GM12878 (cell line): ENCODE measurements around the gene PTK7.

Experiments
- CBFB ChIP-seq: IDR thresholded peaks from 2 replicates; pipeline ENCODE4 v1.6.1; 2016; ENCODE audit warnings: antibody characterized with exemption, low read depth
- CHD1 ChIP-seq: IDR thresholded peaks from 2 replicates; pipeline ENCODE4 v1.6.1; 2012; ENCODE audit warnings: low read depth, low read length, improper control_type of control experiment
- EZH2 ChIP-seq: IDR thresholded peaks from 2 replicates; pipeline ENCODE4 v1.6.1; 2012; ENCODE audit warnings: low read depth, mild to moderate bottlenecking, control low read depth, inconsistent platforms, low read length, borderline replicate concordance; ENCODE audit not compliant: control insufficient read depth
- FOXM1 ChIP-seq: IDR thresholded peaks from 2 replicates; pipeline ENCODE4 v1.6.1; 2012; ENCODE audit warnings: low read depth, mild to moderate bottlenecking, inconsistent platforms, low read length, moderate library complexity
- NR2C1 ChIP-seq: fragments of 450-650 bp; IDR thresholded peaks from 2 replicates; pipeline ENCODE4 v1.6.1; 2017; ENCODE audit warnings: antibody characterized with exemption, mild to moderate bottlenecking, moderate library complexity
- POLR2AphosphoS5 ChIP-seq: IDR thresholded peaks from 2 replicates; pipeline ENCODE4 v1.6.1; 2011; ENCODE audit warnings: mild to moderate bottlenecking, low read length, inconsistent platforms
- TCF7 ChIP-seq: IDR thresholded peaks from 2 replicates; pipeline ENCODE4 v1.6.1; 2014; ENCODE audit warnings: antibody characterized with exemption, borderline replicate concordance
- TF ChIP-seq, protein P1 (sequence below), 3 experiments: IDR thresholded peaks in 2 of 3; conservative IDR thresholded peaks in 1 of 3; 2 replicates each; pipeline ENCODE4 v1.5.1; 2011; ENCODE audit warnings: low read depth in 3 of 3, low read length in 3 of 3, mild to moderate bottlenecking in 3 of 3, control low read depth in 2 of 3, moderate library complexity in 2 of 3, inconsistent platforms in 1 of 3, mixed read lengths in 1 of 3; ENCODE audit not compliant: control insufficient read depth in 2 of 3, insufficient read depth in 1 of 3; ENCODE audit errors: extremely low read depth in 1 of 3

DNA sequence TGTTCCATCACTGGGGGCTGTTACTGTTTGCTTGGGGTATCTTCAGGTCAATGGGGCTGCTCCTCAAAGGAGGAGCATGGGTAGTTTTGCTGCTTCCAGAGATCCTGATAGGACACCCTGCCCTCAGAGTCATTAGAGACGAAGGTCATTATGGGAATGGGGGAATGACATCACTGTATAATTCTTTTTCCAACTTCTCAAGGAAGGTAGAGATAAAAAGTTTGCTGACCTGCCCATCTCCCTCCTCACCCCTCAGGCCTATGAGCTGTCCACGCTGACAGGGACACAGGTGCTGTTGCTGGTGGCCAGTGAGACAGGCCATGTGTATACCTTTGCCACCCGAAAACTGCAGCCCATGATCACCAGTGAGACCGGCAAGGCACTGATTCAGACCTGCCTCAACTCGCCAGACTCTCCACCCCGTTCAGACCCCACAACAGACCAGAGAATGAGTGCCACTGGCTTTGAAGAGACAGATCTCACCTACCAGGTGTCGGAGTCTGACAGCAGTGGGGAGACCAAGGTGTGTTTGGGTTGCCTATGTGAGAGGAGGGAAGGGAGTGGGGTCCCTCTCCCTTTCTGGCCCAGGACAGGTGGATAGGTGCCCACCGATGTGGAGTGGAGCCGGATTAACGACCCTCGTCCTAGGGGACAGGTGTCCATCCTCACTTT, 97.6 kb downstream of the PTK7 start:
- no peak for TF ChIP-seq EZH2
- no peak for TF ChIP-seq FOXM1
- no peak for TF ChIP-seq NR2C1
- TF ChIP-seq, protein P1, sequence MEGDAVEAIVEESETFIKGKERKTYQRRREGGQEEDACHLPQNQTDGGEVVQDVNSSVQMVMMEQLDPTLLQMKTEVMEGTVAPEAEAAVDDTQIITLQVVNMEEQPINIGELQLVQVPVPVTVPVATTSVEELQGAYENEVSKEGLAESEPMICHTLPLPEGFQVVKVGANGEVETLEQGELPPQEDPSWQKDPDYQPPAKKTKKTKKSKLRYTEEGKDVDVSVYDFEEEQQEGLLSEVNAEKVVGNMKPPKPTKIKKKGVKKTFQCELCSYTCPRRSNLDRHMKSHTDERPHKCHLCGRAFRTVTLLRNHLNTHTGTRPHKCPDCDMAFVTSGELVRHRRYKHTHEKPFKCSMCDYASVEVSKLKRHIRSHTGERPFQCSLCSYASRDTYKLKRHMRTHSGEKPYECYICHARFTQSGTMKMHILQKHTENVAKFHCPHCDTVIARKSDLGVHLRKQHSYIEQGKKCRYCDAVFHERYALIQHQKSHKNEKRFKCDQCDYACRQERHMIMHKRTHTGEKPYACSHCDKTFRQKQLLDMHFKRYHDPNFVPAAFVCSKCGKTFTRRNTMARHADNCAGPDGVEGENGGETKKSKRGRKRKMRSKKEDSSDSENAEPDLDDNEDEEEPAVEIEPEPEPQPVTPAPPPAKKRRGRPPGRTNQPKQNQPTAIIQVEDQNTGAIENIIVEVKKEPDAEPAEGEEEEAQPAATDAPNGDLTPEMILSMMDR (IDR thresholded peaks at IDR 0.05 in 2 of 3, conservative IDR thresholded peaks at IDR 0.05 in 1 of 3; ENCODE audit: control insufficient read depth in 2 of 3, extremely low read depth in 1 of 3, insufficient read depth in 1 of 3, low read depth in 3 of 3, low read length in 3 of 3): no peak
- no peak for TF ChIP-seq TCF7
- TF ChIP-seq POLR2AphosphoS5: no peak
- no peak for TF ChIP-seq CBFB
- TF ChIP-seq CHD1: no peak
